HG03521 (cell line): Measurements from ENCODE around the gene DSTYK.

ENCODE experiments used
- ATAC-seq: cut with Tn5 transposase; IDR thresholded peaks from one replicate; pipeline ENCODE4 v1.9.1; 2021; ENCODE audit warnings: mild to moderate bottlenecking, moderate library complexity; ENCODE audit not compliant: unreplicated experiment

Gene DSTYK, protein sequence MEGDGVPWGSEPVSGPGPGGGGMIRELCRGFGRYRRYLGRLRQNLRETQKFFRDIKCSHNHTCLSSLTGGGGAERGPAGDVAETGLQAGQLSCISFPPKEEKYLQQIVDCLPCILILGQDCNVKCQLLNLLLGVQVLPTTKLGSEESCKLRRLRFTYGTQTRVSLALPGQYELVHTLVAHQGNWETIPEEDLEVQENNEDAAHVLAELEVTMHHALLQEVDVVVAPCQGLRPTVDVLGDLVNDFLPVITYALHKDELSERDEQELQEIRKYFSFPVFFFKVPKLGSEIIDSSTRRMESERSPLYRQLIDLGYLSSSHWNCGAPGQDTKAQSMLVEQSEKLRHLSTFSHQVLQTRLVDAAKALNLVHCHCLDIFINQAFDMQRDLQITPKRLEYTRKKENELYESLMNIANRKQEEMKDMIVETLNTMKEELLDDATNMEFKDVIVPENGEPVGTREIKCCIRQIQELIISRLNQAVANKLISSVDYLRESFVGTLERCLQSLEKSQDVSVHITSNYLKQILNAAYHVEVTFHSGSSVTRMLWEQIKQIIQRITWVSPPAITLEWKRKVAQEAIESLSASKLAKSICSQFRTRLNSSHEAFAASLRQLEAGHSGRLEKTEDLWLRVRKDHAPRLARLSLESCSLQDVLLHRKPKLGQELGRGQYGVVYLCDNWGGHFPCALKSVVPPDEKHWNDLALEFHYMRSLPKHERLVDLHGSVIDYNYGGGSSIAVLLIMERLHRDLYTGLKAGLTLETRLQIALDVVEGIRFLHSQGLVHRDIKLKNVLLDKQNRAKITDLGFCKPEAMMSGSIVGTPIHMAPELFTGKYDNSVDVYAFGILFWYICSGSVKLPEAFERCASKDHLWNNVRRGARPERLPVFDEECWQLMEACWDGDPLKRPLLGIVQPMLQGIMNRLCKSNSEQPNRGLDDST

DNA sequence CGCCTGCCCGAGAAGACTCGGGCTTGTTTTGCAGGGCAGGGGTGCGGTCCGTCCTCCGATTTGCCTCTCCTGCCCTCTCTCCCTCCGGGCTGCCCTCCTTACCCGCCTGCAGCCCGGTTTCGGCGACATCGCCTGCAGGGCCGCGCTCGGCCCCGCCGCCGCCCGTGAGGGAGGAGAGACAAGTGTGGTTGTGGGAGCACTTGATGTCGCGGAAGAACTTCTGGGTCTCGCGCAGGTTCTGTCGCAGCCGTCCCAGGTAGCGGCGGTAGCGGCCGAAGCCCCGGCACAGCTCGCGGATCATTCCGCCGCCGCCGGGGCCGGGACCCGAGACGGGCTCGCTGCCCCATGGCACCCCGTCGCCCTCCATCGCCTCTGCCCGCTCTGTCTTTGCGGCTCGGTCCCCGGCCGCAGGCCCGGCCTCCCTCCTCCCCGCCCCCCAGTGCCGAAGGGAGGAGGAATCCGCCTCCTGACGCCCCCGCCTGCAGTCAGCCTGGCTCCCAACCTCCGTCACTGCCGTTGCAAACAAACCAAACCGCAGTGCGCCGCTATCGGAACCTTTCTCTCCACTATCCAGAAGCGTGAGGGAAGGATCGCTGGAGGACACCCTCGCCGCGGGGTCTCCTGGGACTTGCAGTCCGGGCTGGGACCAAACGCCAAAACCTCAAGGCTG, at the start of gene DSTYK:
TSS of gene DSTYK (minus strand) at position 534 of the 670 bp plus-strand sequence. CDS start at position 367, 167 bp downstream.
- ATAC-seq: peak; percentile 91

GRCh38 chr1:205259998-205260397, 48.5 kb upstream of the DSTYK start:
- ATAC-seq: no peak

- no peak for ATAC-seq
These were observed 47.9 kb upstream of the DSTYK start for GRCh38 chr1:205259324-205259832.

GRCh38 chr1:205258719-205259118, 47.2 kb upstream of the DSTYK start:
- ATAC-seq: no peak

DNA sequence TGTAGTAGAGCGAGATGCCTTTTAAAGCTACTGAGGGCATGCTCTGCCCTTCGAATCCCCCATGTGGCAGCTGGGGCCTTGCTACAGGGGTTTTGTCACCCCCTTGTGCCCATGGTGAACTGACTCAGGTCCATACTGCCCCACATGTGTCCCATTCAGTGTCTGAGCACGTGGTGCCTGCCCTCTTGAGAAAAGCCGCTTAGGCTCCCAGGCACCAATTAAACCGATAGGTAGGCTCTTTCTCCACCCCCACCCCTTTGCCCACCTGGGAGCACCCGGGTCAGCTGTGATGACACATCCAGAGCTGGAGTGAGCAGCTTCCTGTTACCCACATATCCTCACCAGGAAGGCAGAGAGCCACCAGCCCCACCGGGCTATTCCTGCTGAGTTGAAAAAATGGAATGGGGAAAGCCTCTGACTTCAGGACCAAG, 46.8 kb upstream of the DSTYK start:
- no peak for ATAC-seq

GRCh38 chr1:205257735-205258134, 46.2 kb upstream of the DSTYK start:
- no peak for ATAC-seq

DNA sequence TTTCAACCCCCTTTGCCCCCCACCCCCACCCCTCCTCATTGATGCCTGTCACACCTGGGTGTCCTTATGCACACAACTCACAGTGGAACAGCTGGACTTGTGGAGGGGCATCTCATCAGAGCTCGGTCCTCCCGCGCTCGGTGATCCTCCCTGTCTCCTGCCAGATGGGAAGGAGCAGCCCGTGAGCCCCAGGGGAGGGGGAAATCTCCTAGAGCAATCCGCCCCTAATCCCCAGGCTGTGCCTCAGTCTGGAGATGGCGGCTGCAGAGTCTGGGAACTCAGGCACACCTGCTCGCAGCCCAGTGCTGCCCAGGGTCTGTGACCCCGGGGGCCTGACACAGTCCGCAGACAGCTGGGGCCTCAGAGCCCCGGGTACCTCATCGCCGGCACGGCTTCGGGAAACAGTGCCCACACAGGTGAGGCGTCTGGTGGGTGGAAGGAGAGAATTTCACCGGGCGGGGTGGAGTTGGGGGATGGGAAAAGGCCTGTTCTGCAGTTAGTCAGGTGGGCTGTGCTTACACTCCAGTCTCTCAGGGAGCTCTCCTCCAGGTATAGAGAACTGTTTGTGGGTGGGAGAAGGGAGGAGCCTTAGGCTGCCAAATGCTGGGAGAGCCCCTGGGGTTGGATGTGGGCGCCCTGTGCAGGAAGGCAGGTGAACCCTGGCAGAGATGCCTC, 45.6 kb upstream of the DSTYK start:
- no peak for ATAC-seq

DNA sequence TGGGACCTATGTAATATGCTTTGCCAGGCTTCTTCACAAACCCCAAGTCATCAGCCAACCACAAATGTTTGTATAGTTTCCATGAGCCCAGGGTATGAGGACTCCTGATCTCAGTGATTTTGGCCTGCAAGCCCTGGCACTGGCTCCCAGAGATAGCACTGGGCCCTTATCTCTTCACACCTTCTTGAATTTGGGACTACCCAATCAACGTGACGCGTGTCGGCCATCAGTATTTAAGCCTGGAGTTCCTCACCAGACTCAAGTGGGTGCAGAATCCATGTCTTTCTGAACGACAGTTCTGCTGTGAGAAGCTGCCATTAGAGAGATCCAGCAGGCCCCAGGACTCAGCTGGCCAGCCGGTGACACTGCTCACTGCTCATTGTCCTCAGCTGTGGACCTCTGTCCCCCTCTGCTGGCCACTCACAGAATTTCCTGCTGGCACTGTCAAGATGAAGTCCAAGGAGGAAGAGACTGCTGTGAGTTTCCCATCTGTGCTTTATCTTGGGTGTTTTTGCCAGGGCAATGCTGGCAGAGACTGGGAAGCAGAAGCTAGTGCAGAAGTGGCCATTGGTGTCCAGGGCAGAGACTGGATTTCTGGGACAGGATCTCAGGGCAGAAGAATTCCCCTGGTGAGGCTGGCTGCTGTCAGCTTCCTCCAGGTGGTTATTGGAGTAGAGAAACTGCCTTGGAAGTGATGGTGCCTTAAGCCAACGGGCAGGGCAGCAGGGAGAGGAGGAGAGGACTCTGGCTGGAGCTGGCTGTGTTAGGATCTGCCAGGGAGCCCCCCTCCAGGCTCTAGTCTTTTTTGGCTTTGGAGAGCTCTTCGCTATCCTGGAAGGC, 44.7 kb upstream of the DSTYK start:
- no peak for ATAC-seq

- ATAC-seq: no peak
These were observed 40.1 kb upstream of the DSTYK start for GRCh38 chr1:205251576-205251975.

GRCh38 chr1:205250699-205251098, 39.2 kb upstream of the DSTYK start:
- no peak for ATAC-seq

- no peak for ATAC-seq
These were observed 38.1 kb upstream of the DSTYK start for GRCh38 chr1:205249651-205250050.

DNA sequence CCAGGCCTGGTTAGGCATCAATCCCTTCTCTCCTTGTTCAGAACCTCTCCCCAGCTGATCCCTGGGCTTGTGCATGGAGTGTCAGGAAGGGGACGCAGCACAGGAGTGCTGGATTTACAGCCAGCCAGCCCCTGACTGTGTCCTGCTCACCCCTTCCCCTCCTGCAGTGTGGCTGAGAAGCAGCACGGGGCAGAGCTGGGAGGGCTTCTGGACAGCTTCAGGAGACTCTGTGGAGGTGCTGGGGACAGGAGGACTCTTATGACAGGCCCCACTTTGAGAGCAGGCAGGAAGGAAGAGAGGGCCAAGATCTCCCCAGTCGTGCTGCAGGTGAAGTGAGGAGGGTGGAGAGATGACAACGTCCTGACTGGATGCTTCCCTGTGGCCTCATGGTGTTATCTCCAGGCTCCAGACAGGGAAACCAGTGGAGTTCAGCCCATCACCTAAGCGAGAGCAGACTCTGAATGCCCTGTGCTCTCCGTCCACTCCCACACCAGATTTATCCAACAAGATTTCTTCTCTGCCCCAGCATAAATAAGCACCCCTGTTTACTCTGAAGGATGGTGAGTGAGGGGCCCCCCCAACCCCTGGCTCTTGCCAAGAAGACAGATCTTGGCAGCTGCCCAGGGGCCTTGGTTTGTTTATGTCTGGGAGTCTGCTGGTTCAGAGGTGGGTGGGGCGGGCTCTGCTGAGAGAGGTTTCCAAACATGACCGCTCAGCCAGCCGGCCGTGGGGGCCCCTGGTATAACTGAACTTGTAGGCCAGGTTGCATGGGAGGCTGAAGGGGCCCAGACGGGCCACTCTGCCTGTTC, 37.5 kb upstream of the DSTYK start:
- no peak for ATAC-seq

DNA sequence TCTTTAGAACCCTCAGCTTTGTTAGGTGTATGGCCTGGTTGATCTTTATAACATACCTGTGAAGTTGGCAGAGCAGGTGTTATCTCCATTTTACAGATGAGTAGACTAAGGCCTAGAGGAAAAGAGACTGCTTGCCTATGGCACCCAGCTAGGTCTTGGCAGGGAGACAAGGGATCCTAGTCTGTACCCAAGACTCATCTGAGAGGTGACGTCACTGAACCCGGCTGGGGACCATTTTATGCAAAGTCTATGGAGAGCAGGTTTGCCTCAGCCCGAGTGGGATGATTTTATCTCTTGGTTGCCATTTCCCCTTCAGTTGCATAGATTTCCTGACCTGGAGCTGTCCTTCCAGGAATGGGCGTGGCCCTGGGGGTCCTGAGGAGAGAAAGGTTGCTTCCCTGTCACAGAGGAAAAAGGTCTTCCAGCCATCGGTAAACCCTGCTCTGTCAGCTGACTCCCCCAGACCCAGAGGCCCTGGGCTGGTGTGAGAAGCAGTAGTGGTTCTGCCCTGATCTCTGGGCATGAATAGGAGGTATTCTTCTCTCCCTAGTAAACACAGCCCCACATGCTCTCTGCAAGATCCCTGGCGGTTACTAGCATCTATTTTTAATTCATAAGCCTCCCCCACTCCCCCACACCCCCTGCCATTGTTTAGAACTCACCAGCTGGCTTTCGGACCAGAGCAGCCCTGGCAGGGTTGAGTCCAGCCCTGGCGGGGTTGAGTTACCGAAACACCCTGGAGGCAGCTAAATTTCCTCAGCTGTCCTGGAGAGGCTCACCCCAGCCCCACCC, 35.8 kb upstream of the DSTYK start:
- ATAC-seq: no peak

- no peak for ATAC-seq
These were observed 35.0 kb upstream of the DSTYK start for GRCh38 chr1:205246351-205247119.

- ATAC-seq: no peak
These were observed 33.6 kb upstream of the DSTYK start for GRCh38 chr1:205245096-205245495.

- ATAC-seq: no peak
These were observed 32.9 kb upstream of the DSTYK start for GRCh38 chr1:205244384-205244783.
